NAMALWA (cell line): ENCODE measurements around the gene HOOK2.
"Not testable (repeated sequence)": the region's sequence is repeated elsewhere in the genome, so short reads cannot be mapped to it uniquely, and the experiment has no call there.

Experiments
- DNase-seq: peaks from one replicate; pipeline ENCODE4 v3.0.0-alpha.2; 2015; ENCODE audit warnings: low spot score

Gene HOOK2

GRCh38 chr19:12720851-12721655, 54.3 kb downstream of the HOOK2 start:
- DNase-seq = no peak

GRCh38 chr19:12720296-12720695, 55.1 kb downstream of the HOOK2 start:
- DNase-seq = no peak

GRCh38 chr19:12715929-12716328, 59.4 kb downstream of the HOOK2 start:
- DNase-seq = no peak

- no peak for DNase-seq
Observed at GRCh38 chr19:12715102-12715501, 60.2 kb downstream of the HOOK2 start.

GRCh38 chr19:12713304-12713703, 62.0 kb downstream of the HOOK2 start:
- DNase-seq = not testable (repeated sequence)
